LoVo (cell line): ENCODE data around the gene TRIM38.

Experiments
- DNase-seq: peaks from one replicate; pipeline ENCODE4 v3.0.0-alpha.2; 2016; ENCODE audit warnings: low spot score

TRIM38 gene

GRCh38 chr6:26026833-26027490 is 64.4 kb downstream of the TRIM38 start:
- peak; percentile 89 for DNase-seq

GRCh38 chr6:26027491-26028211 is 65.0 kb downstream of the TRIM38 start:
- no peak for DNase-seq

- DNase-seq: no peak
Observed at GRCh38 chr6:26028212-26028745, 65.7 kb downstream of the TRIM38 start.

- DNase-seq: no peak
Observed at GRCh38 chr6:26028746-26029569, 66.4 kb downstream of the TRIM38 start.

GRCh38 chr6:26029570-26029856 is 66.9 kb downstream of the TRIM38 start:
- DNase-seq: no peak

GRCh38 chr6:26029857-26030653 is 67.5 kb downstream of the TRIM38 start:
- DNase-seq: no peak

- DNase-seq: no peak
Observed at GRCh38 chr6:26030716-26031115, 68.1 kb downstream of the TRIM38 start.

- DNase-seq: no peak
Observed at GRCh38 chr6:26031151-26031594, 68.6 kb downstream of the TRIM38 start.

- DNase-seq: peak; percentile 95
Observed at GRCh38 chr6:26031595-26032339, 69.2 kb downstream of the TRIM38 start.

- DNase-seq: no peak
Observed at GRCh38 chr6:26032340-26033084, 69.9 kb downstream of the TRIM38 start.

- DNase-seq: peak; percentile 90
Observed at GRCh38 chr6:26033085-26033940, 70.7 kb downstream of the TRIM38 start.

GRCh38 chr6:26033941-26034354 is 71.3 kb downstream of the TRIM38 start:
- no peak for DNase-seq

GRCh38 chr6:26034905-26035304 is 72.3 kb downstream of the TRIM38 start:
- no peak for DNase-seq
